K562 (cell line): ENCODE measurements around the gene KHNYN. TPM values are rescaled to one million over a fixed set of nuclear protein-coding genes. Genes with fewer than 3 reads are reported as not detected.
"Not testable (repeated sequence)": the region's sequence is repeated elsewhere in the genome, so short reads cannot be mapped to it uniquely, and the experiment has no call there.

Source experiments
- ATAC-seq: fragments of 200-7000 bp; cut with Tn5 transposase; 3 replicates; pipeline ENCODE4 v1.9.1; 2020; ENCODE audit warnings: moderate library complexity
- BruUV-seq: library from RNA; stranded (reverse); fragments of 400-500 nt; replicated peaks from 2 replicates; lab custom pipeline; 2021; lab: Mats Ljungman, UMichigan
- CTCF ChIA-PET: fragments of 300-600 bp; formaldehyde crosslinking; extraction: SDS; loops from one replicate; lab custom pipeline; 2021; ENCODE audit warnings: low intra/inter-chr PET ratio; lab: Yijun Ruan, JAX
- POLR2A ChIA-PET: fragments of 300-600, 350-650 bp; sonication (Branson Sonifier 250); formaldehyde crosslinking; extraction: SDS; loops from one replicate; lab custom pipeline; 2021; ENCODE audit warnings: antibody characterized with exemption, inconsistent platforms; lab: Yijun Ruan, JAX
- DNase-seq, 4 experiments: peaks; one replicate each; pipeline versions ENCODE4 v3.0.0 to v3.0.0-alpha.2; 2011 to 2018; ENCODE audit warnings: low spot score in 3 of 4, mixed read lengths in 3 of 4; ENCODE audit errors: extremely low read depth in 1 of 4
- FAIRE-seq: peaks from 2 replicates; lab custom pipeline; 2011; peaks lifted over from hg19 to GRCh38; lab: Jason Lieb, UNC
- H2AFZ ChIP-seq: 2 replicates; pipeline ENCODE4 v1.6.0; 2011; ENCODE audit warnings: low read depth, low read length, control low read depth, inconsistent platforms
- H3K27ac ChIP-seq: fragments of 200-600 bp; 3 replicates; pipeline ENCODE4 v1.8.0; 2011; ENCODE audit warnings: low read depth, mild to moderate bottlenecking, control low read depth, inconsistent platforms, low read length, moderate library complexity, mixed read lengths; ENCODE audit errors: extremely low read depth
- H3K27me3 ChIP-seq, 2 experiments: fragments of 300-600 bp in 1 of 2; 2 replicates in 1 of 2; 3 replicates in 1 of 2; pipeline versions ENCODE4 v1.6.0 to v1.8.0; 2011; ENCODE audit warnings: inconsistent platforms in 2 of 2, low read length in 2 of 2, mild to moderate bottlenecking in 1 of 2, mixed read lengths in 1 of 2, moderate library complexity in 1 of 2; ENCODE audit not compliant: control insufficient read depth in 2 of 2, insufficient read depth in 2 of 2
- H3K36me3 ChIP-seq: fragments of 300-600 bp; 3 replicates; pipeline ENCODE4 v1.8.0; 2011; ENCODE audit warnings: mild to moderate bottlenecking, low read length, inconsistent platforms; ENCODE audit not compliant: control insufficient read depth, insufficient read depth
- H3K4me1 ChIP-seq, 2 experiments: fragments of 200-600 bp in 1 of 2; replicated peaks in 1 of 2; 2 replicates in 1 of 2; 3 replicates in 1 of 2; pipeline versions ENCODE4 v1.5.1 to v1.8.0; 2011; ENCODE audit warnings: inconsistent platforms in 2 of 2, low read length in 2 of 2, mild to moderate bottlenecking in 1 of 2, mixed read lengths in 1 of 2, moderate library complexity in 1 of 2; ENCODE audit not compliant: control insufficient read depth in 2 of 2, insufficient read depth in 2 of 2
- H3K4me2 ChIP-seq: 2 replicates; pipeline ENCODE4 v1.6.1; 2011; ENCODE audit warnings: low read length, control low read depth, inconsistent platforms, mixed read lengths; ENCODE audit not compliant: insufficient read depth
- H3K4me3 ChIP-seq: fragments of 200-600 bp; sonication (generic), shearing (Covaris generic); 2 replicates; pipeline ENCODE4 v1.5.1; 2016; ENCODE audit warnings: control low read depth, inconsistent platforms
- H3K79me2 ChIP-seq: fragments of 200-600 bp; 3 replicates; pipeline ENCODE4 v1.8.0; 2011; ENCODE audit warnings: low read length, inconsistent platforms; ENCODE audit not compliant: control insufficient read depth, insufficient read depth
- H3K9ac ChIP-seq, 2 experiments: 2 replicates each; pipeline versions ENCODE4 v1.6.0 to v1.6.1; 2011; ENCODE audit warnings: low read depth in 2 of 2, low read length in 2 of 2, control low read depth in 1 of 2, inconsistent platforms in 1 of 2, mild to moderate bottlenecking in 1 of 2, mixed read lengths in 1 of 2; ENCODE audit not compliant: insufficient read depth in 1 of 2
- H3K9me1 ChIP-seq: one replicate; pipeline ENCODE4 v1.6.0; 2011; ENCODE audit warnings: inconsistent platforms, mild to moderate bottlenecking, low read length, moderate library complexity; ENCODE audit not compliant: control insufficient read depth, insufficient read depth
- H3K9me3 ChIP-seq: replicated peaks from 2 replicates; pipeline ENCODE4 v1.5.1; 2011; ENCODE audit warnings: low read depth, low read length, inconsistent platforms; ENCODE audit not compliant: control insufficient read depth, insufficient read depth
- H4K20me1 ChIP-seq: replicated peaks from 2 replicates; pipeline ENCODE4 v1.6.1; 2011; ENCODE audit warnings: low read length, inconsistent platforms, mixed read lengths; ENCODE audit not compliant: control insufficient read depth, insufficient read depth
- HNRNPK ChIP-seq: fragments of 200-400 bp; formaldehyde crosslinking; IDR thresholded peaks from one replicate; pipeline ENCODE4 v1.6.1; 2018; ENCODE audit warnings: mild to moderate bottlenecking, low read depth, low read length; ENCODE audit not compliant: poor library complexity, severe bottlenecking
- ZNF146 ChIP-seq: IDR thresholded peaks from one replicate; pipeline ENCODE4 v1.6.1; 2018; ENCODE audit warnings: missing compliant biosample characterization; ENCODE audit not compliant: unreplicated experiment
- ZNF217 ChIP-seq: sonication (generic); formaldehyde crosslinking; IDR thresholded peaks from 2 replicates; pipeline ENCODE4 v1.8.0; 2022; ENCODE audit warnings: mild to moderate bottlenecking, missing genetic modification reagents
- WGBS: fragments of 100-300 bp; shearing (Covaris generic); methylation state at CpG from one replicate; pipeline ENCODE4 v1.1.6; 2016; ENCODE audit warnings: low coverage, mixed read lengths; ENCODE audit not compliant: insufficient coverage; ENCODE audit errors: missing lambda C conversion rate; 5-methylcytosine and 5-hydroxymethylcytosine counted together
- in situ Hi-C: fragments of 300-500 bp; cut with MboI; formaldehyde crosslinking; loops from 4 replicates; pipeline ENCODE4 v1.15.0; 2018; ENCODE audit warnings: inconsistent platforms, mixed read lengths
- intact Hi-C: fragments of 100-400 bp; cut with micrococcal nuclease; formaldehyde crosslinking; loops from 2 replicates; pipeline ENCODE4 v1.14.2; 2022
- polyA plus RNA-seq, 8 experiments: library from polyadenylated mRNA; depleted of rRNA in 4 of 8; stranded (reverse) in 5 of 8; unstranded in 3 of 8; fragments of >200 nt; fragmentation: Nextera tagmentation in 2 of 8; fragmentation: Illumina TruSeq in 1 of 8; extraction: Ambion mirVana in 2 of 8; extraction: Trizol in 1 of 8; gene quantifications; 2 replicates each; pipeline versions ENCODE4 v1.2.1 to v1.2.3, GENCODE V29; 2011 to 2014; ENCODE audit warnings: inconsistent platforms in 1 of 8, missing spikeins in 1 of 8
- total RNA-seq, 7 experiments: library from RNA; depleted of rRNA in 6 of 7; stranded (reverse); fragments of >200 nt in 6 of 7; fragmentation: Illumina TruSeq in 2 of 7; extraction: Trizol in 2 of 7; gene quantifications; 2 replicates each; pipeline versions ENCODE4 v1.2.1 to v1.2.3, GENCODE V29; 2011 to 2021; ENCODE audit warnings: low replicate concordance in 1 of 7

KHNYN gene
- total and polyA plus RNA-seq, 9 of the 15 experiments (the other 6 are each of a cell fraction or from before 2014, with no cell fraction given): 0.76 to 26.0 (median 14.1) TPM

DNA sequence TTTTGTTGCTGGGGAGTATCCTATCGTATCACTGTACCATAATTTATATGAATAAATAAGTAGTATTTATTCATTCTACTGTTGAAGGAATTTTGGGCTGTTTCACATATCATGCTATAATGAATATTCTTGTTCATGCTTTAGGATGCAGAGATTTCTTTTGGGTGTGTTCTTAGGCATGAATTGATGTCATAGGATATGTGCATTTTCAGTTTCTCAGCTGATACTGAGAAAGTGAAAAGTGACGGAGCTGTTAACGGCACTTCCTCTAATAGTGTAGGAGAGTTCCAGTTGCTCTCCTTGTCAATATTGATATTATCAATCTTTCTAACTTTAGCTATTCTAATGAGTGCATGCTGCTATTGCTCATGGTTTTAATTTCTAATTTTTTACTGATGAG, 36.1 kb downstream of the KHNYN start:
- Histone ChIP-seq H3K4me3 (no peak overlapping the region), H3K4me1 (no peaks in the 10 kb centered on the region), H3K36me3 (no peaks in the 10 kb centered on the region), H3K79me2 (no peaks in the 10 kb centered on the region), H3K27me3 (no peaks in the 10 kb centered on the region), H2AFZ (no peak overlapping the region), H4K20me1 (no peaks in the 10 kb centered on the region), H3K9me3 (no peaks in the 10 kb centered on the region), H3K9ac (no peak overlapping the region), H3K4me2 (no peak overlapping the region), H3K9me1 (no peaks in the 10 kb centered on the region), H3K27ac (no peak overlapping the region)
- intact Hi-C loops (no loop called here), in situ Hi-C loops (no loop called here)
- DNase-seq (no peak), FAIRE-seq (no peak), ATAC-seq (no peak)
- ChIA-PET POLR2A (no interaction called here), CTCF (no interaction called here)
- WGBS: 19% methylated on average over 3 of the region's 3 CpGs
- BruUV-seq: no TSS peak
- TF ChIP-seq ZNF217 (CRISPR knock-in tag): no peak
- TF ChIP-seq HNRNPK: no peak

DNA sequence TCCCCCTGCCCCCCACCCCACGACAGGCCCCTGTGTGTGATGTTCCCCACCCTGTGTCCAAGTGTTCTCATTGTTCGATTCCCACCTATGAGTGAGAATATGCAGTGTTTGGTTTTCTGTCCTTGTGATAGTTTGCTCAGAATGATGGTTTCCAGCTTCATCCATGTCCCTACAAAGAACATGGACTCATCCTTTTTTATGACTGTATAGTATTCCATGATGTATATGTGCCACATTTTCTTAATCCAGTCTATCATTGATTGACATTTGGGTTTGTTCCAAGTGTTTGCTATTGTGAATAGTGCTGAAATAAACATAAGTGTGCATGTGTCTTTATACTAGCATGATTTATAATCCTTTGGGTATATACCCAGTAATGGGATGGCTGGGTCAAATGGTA, 40.7 kb downstream of the KHNYN start:
- WGBS: no CpG with 5 or more reads among the region's 2 CpGs
- H3K9me3 ChIP-seq, H3K4me3 ChIP-seq, H3K79me2 ChIP-seq, POLR2A ChIA-PET, H3K27me3 ChIP-seq, intact Hi-C loops, H2AFZ ChIP-seq, H3K9me1 ChIP-seq, H3K4me1 ChIP-seq, H3K4me2 ChIP-seq, DNase-seq, BruUV-seq, in situ Hi-C loops, H3K27ac ChIP-seq, ATAC-seq, CTCF ChIA-PET, FAIRE-seq, H4K20me1 ChIP-seq, H3K36me3 ChIP-seq, H3K9ac ChIP-seq: not testable (repeated sequence)
- TF ChIP-seq ZNF146 (CRISPR knock-in tag): peak; percentile 70
